Parathyroid adenoma (tissue), 2 donors: ENCODE results near the gene ANKEF1.

Experiments
- H2AFZ ChIP-seq: fragments of 300-600 bp; sonication (generic); one replicate; pipeline ENCODE4 v1.7.0; 2017; ENCODE audit warnings: antibody characterized with exemption, mild to moderate bottlenecking
- H3K27ac ChIP-seq: fragments of 300-600 bp; sonication (generic); one replicate; pipeline ENCODE4 v1.7.0; 2017
- H3K27me3 ChIP-seq: fragments of 300-600 bp; sonication (generic); one replicate; pipeline ENCODE4 v1.7.0; 2017; ENCODE audit warnings: low read length; ENCODE audit not compliant: control insufficient read depth, insufficient read depth
- H3K36me3 ChIP-seq: fragments of 300-600 bp; sonication (generic); one replicate; pipeline ENCODE4 v1.7.0; 2017; ENCODE audit warnings: low read length; ENCODE audit not compliant: control insufficient read depth, insufficient read depth
- H3K4me1 ChIP-seq: fragments of 300-600 bp; sonication (generic); one replicate; pipeline ENCODE4 v1.7.0; 2017; ENCODE audit warnings: control low read depth
- H3K4me2 ChIP-seq: fragments of 300-600 bp; sonication (generic); one replicate; pipeline ENCODE4 v1.7.0; 2017; ENCODE audit warnings: low read length
- H3K4me3 ChIP-seq: fragments of 300-600 bp; sonication (generic); one replicate; pipeline ENCODE4 v1.7.0; 2017; ENCODE audit warnings: low read depth, low read length
- H3K79me2 ChIP-seq: fragments of 300-600 bp; sonication (generic); one replicate; pipeline ENCODE4 v1.7.0; 2017; ENCODE audit warnings: control low read depth
- H3K9ac ChIP-seq: fragments of 300-600 bp; sonication (generic); one replicate; pipeline ENCODE4 v1.7.0; 2017; ENCODE audit warnings: mild to moderate bottlenecking
- H3K9me3 ChIP-seq: fragments of 300-600 bp; sonication (generic); one replicate; pipeline ENCODE4 v1.7.0; 2017; ENCODE audit warnings: low read length; ENCODE audit not compliant: control insufficient read depth
- CTCF ChIP-seq: fragments of 300-600 bp; sonication (generic); IDR thresholded peaks from one replicate; pipeline ENCODE4 v1.7.0; 2017; ENCODE audit warnings: antibody characterized with exemption, mild to moderate bottlenecking
- donor health status: primary hyperparathyroidism.

Gene ANKEF1

GRCh38 chr20:10061641-10062040 lies 26.9 kb downstream of the ANKEF1 start:
- H3K4me1 ChIP-seq, result no peaks in the 10 kb centered on the region
- H3K79me2 ChIP-seq, result no peaks in the 10 kb centered on the region
- H2AFZ ChIP-seq, result no peak overlapping the region

GRCh38 chr20:10063482-10063881 lies 28.7 kb downstream of the ANKEF1 start:
- Histone ChIP-seq H3K27ac (no peak overlapping the region), H3K4me3 (no peak overlapping the region), H3K27me3 (no peaks in the 10 kb centered on the region), H3K36me3 (no peaks in the 10 kb centered on the region), H3K9me3 (no peaks in the 10 kb centered on the region), H2AFZ (no peak overlapping the region), H3K79me2 (no peaks in the 10 kb centered on the region), H3K9ac (no peak overlapping the region), H3K4me1 (no peaks in the 10 kb centered on the region), H3K4me2 (no peak overlapping the region)
- TF ChIP-seq CTCF, result no peak

More at GRCh38 chr20:10061641-10062040, 26.9 kb downstream of the ANKEF1 start:
- Histone ChIP-seq H3K27me3 (no peaks in the 10 kb centered on the region), H3K9ac (no peak overlapping the region), H3K4me3 (no peak overlapping the region), H3K4me2 (no peak overlapping the region), H3K9me3 (no peaks in the 10 kb centered on the region), H3K36me3 (no peaks in the 10 kb centered on the region), H3K27ac (no peak overlapping the region)
- TF ChIP-seq CTCF, result no peak

GRCh38 chr20:10064611-10065010 lies 29.8 kb downstream of the ANKEF1 start:
- Histone ChIP-seq H3K4me3 (no peak overlapping the region), H3K9ac (no peak overlapping the region), H3K27ac (no peak overlapping the region), H3K4me2 (no peak overlapping the region), H3K36me3 (no peaks in the 10 kb centered on the region), H3K9me3 (no peaks in the 10 kb centered on the region), H3K4me1 (no peaks in the 10 kb centered on the region), H3K27me3 (no peaks in the 10 kb centered on the region), H3K79me2 (no peaks in the 10 kb centered on the region), H2AFZ (no peak overlapping the region)
- TF ChIP-seq CTCF, result no peak

GRCh38 chr20:10065154-10065833 lies 30.5 kb downstream of the ANKEF1 start:
- no peak overlapping the region for H2AFZ ChIP-seq
- H3K9ac ChIP-seq, result no peak overlapping the region
- H3K79me2 ChIP-seq, result no peaks in the 10 kb centered on the region
- no peaks in the 10 kb centered on the region for H3K4me1 ChIP-seq
- no peak overlapping the region for H3K4me2 ChIP-seq
- TF ChIP-seq CTCF, result no peak
- no peaks in the 10 kb centered on the region for H3K27me3 ChIP-seq
- H3K36me3 ChIP-seq, result no peaks in the 10 kb centered on the region
- no peak overlapping the region for H3K27ac ChIP-seq
- no peak overlapping the region for H3K4me3 ChIP-seq
- H3K9me3 ChIP-seq, result no peaks in the 10 kb centered on the region

- no peaks in the 10 kb centered on the region for H3K4me1 ChIP-seq
- no peak overlapping the region for H2AFZ ChIP-seq
- TF ChIP-seq CTCF, result no peak
- no peaks in the 10 kb centered on the region for H3K27me3 ChIP-seq
- no peak overlapping the region for H3K4me3 ChIP-seq
- H3K36me3 ChIP-seq, result no peaks in the 10 kb centered on the region
- no peaks in the 10 kb centered on the region for H3K79me2 ChIP-seq
- no peak overlapping the region for H3K27ac ChIP-seq
- H3K9ac ChIP-seq, result no peak overlapping the region
- no peak overlapping the region for H3K4me2 ChIP-seq
- H3K9me3 ChIP-seq, result no peaks in the 10 kb centered on the region
Observed at GRCh38 chr20:10067321-10067720, 32.5 kb downstream of the ANKEF1 start.
